ENCODE results near the gene CCDC60. TPM values are rescaled to one million over a fixed set of nuclear protein-coding genes. Genes with fewer than 3 reads are reported as not detected.
"Not testable (repeated sequence)": the region's sequence is repeated elsewhere in the genome, so short reads cannot be mapped to it uniquely, and the experiment has no call there.

Gene CCDC60
- total RNA-seq, 1 donor from 2014 or later = not detected

GRCh38 chr12:119341988-119342387 is 7.5 kb downstream of the CCDC60 start:
- no peaks in the 10 kb centered on the region for H3K36me3 Mint-ChIP-seq (ENCODE audit: low read depth)
- ChIA-PET CTCF (no interaction called here), POLR2A (no interaction called here)
- intact Hi-C loops (cut with micrococcal nuclease) = no loop called here
- ATAC-seq (ENCODE audit: low read depth) (no peak), DNase-seq (no peak)
- H3K4me3 Mint-ChIP-seq = no peak overlapping the region
- no peaks in the 10 kb centered on the region for H3K9me3 Mint-ChIP-seq
- H3K27me3 Mint-ChIP-seq = peaks cover 1% of the 10 kb centered on the region
- H3K4me1 Mint-ChIP-seq = no peaks in the 10 kb centered on the region
- no peak for TF ChIP-seq CTCF (IDR thresholded peaks at IDR 0.05)
- H3K27ac Mint-ChIP-seq = no peak overlapping the region

- CTCF ChIA-PET = no interaction called here
- H3K27ac Mint-ChIP-seq = no peak overlapping the region
- H3K4me1 Mint-ChIP-seq = no peaks in the 10 kb centered on the region
- no peaks in the 10 kb centered on the region for H3K27me3 Mint-ChIP-seq
- no peaks in the 10 kb centered on the region for H3K36me3 Mint-ChIP-seq (ENCODE audit: low read depth)
- no peaks in the 10 kb centered on the region for H3K9me3 Mint-ChIP-seq
- no peak for DNase-seq
- no peak overlapping the region for H3K4me3 Mint-ChIP-seq
- no peak for TF ChIP-seq CTCF (IDR thresholded peaks at IDR 0.05)
- intact Hi-C loops (cut with micrococcal nuclease) = no loop called here
- POLR2A ChIA-PET = no interaction called here
- ATAC-seq (ENCODE audit: low read depth) = no peak
Measured at GRCh38 chr12:119343130-119343529, 8.6 kb downstream of the CCDC60 start.

GRCh38 chr12:119354172-119354571 is 19.6 kb downstream of the CCDC60 start:
- ChIA-PET POLR2A (no interaction called here), CTCF (no interaction called here)
- TF ChIP-seq CTCF (IDR thresholded peaks at IDR 0.05) = no peak
- intact Hi-C loops (cut with micrococcal nuclease) = no loop called here
- no peak for ATAC-seq (ENCODE audit: low read depth)
- Mint-ChIP-seq H3K4me1 (no peaks in the 10 kb centered on the region), H3K27ac (no peak overlapping the region), H3K9me3 (peaks cover 13% of the 10 kb centered on the region), H3K36me3 (ENCODE audit: low read depth) (no peaks in the 10 kb centered on the region), H3K27me3 (peaks cover 9% of the 10 kb centered on the region), H3K4me3 (no peak overlapping the region)
- DNase-seq = no peak

GRCh38 chr12:119360366-119360765 is 25.8 kb downstream of the CCDC60 start:
- H3K27me3 Mint-ChIP-seq = peaks cover 12% of the 10 kb centered on the region
- H3K27ac Mint-ChIP-seq; H3K9me3 Mint-ChIP-seq; CTCF ChIA-PET; DNase-seq; intact Hi-C loops (cut with micrococcal nuclease); H3K4me3 Mint-ChIP-seq; H3K4me1 Mint-ChIP-seq; POLR2A ChIA-PET; H3K36me3 Mint-ChIP-seq (ENCODE audit: low read depth); ATAC-seq (ENCODE audit: low read depth): not testable (repeated sequence)

- no peak overlapping the region for H3K4me3 Mint-ChIP-seq
- POLR2A ChIA-PET = no interaction called here
- H3K9me3 Mint-ChIP-seq = peaks cover 6% of the 10 kb centered on the region
- TF ChIP-seq CTCF (IDR thresholded peaks at IDR 0.05) = no peak
- intact Hi-C loops (cut with micrococcal nuclease) = no loop called here
- no peak for DNase-seq
- ATAC-seq (ENCODE audit: low read depth) = no peak
- no peaks in the 10 kb centered on the region for H3K36me3 Mint-ChIP-seq (ENCODE audit: low read depth)
- no peak overlapping the region for H3K27ac Mint-ChIP-seq
- H3K27me3 Mint-ChIP-seq = peaks cover 14% of the 10 kb centered on the region
- no peaks in the 10 kb centered on the region for H3K4me1 Mint-ChIP-seq
- CTCF ChIA-PET = no interaction called here
Measured at GRCh38 chr12:119363037-119363436, 28.5 kb downstream of the CCDC60 start.

- no peak overlapping the region for H3K4me3 Mint-ChIP-seq
- ATAC-seq (ENCODE audit: low read depth) (no peak), DNase-seq (no peak)
- peaks cover 10% of the 10 kb centered on the region for H3K27me3 Mint-ChIP-seq
- peaks cover 3% of the 10 kb centered on the region for H3K9me3 Mint-ChIP-seq
- no peaks in the 10 kb centered on the region for H3K4me1 Mint-ChIP-seq
- CTCF ChIA-PET = no interaction called here
- no peak overlapping the region for H3K27ac Mint-ChIP-seq
- POLR2A ChIA-PET = no interaction called here
- H3K36me3 Mint-ChIP-seq (ENCODE audit: low read depth) = no peaks in the 10 kb centered on the region
- no peak for TF ChIP-seq CTCF (IDR thresholded peaks at IDR 0.05)
- intact Hi-C loops (cut with micrococcal nuclease) = no loop called here
Measured at GRCh38 chr12:119363490-119363889, 29.0 kb downstream of the CCDC60 start.

Data from activated B cell treated with CpG ODN at 0.5 μM for 24 hours (primary cell).